HL-60 (cell line): ENCODE data around the gene HSPA2.

Experiments used
- CTCF ChIP-seq: IDR thresholded peaks from one replicate; pipeline ENCODE4 v1.5.1; 2011; ENCODE audit warnings: low read length, control low read depth, inconsistent platforms; ENCODE audit not compliant: insufficient read depth
- GABPA ChIP-seq: IDR thresholded peaks from 2 replicates; pipeline ENCODE4 v1.6.1; 2012; ENCODE audit warnings: low read depth
- POLR2AphosphoS5 ChIP-seq: IDR thresholded peaks from 2 replicates; pipeline ENCODE4 v1.6.1; 2012; ENCODE audit warnings: low read depth

- TF ChIP-seq CTCF (no peak), POLR2AphosphoS5 (no peak), GABPA (no peak)
Measured at GRCh38 chr14:64501411-64502171, 39.0 kb upstream of the HSPA2 start.
